HG03432 (cell line): ENCODE data around the gene NCCRP1.
"Not testable (repeated sequence)": the region's sequence is repeated elsewhere in the genome, so short reads cannot be mapped to it uniquely, and the experiment has no call there.

Experiments
- ATAC-seq: cut with Tn5 transposase; IDR thresholded peaks from one replicate; pipeline ENCODE4 v1.9.1; 2021; ENCODE audit warnings: mild to moderate bottlenecking, moderate library complexity; ENCODE audit not compliant: unreplicated experiment

NCCRP1 gene

DNA sequence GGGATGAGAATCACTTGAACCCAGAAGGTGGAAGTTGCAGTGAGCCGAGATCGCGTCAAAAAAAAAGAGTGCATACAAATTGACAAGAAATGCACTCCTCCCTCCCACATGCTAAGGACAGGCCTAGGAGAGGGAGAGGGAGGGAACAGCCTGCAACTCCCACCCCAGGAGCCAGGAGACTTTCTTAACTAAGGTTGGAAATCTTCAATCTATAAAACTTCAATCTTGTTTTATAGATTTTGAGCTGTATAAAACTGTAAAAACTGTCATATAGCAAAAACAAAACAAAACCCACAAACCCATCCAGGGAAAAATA lies 8.6 kb downstream of the NCCRP1 start:
- no peak for ATAC-seq

- ATAC-seq = no peak
These were observed 9.4 kb downstream of the NCCRP1 start for GRCh38 chr19:39206122-39206521.

GRCh38 chr19:39207293-39207836 lies 10.6 kb downstream of the NCCRP1 start:
- ATAC-seq = no peak

DNA sequence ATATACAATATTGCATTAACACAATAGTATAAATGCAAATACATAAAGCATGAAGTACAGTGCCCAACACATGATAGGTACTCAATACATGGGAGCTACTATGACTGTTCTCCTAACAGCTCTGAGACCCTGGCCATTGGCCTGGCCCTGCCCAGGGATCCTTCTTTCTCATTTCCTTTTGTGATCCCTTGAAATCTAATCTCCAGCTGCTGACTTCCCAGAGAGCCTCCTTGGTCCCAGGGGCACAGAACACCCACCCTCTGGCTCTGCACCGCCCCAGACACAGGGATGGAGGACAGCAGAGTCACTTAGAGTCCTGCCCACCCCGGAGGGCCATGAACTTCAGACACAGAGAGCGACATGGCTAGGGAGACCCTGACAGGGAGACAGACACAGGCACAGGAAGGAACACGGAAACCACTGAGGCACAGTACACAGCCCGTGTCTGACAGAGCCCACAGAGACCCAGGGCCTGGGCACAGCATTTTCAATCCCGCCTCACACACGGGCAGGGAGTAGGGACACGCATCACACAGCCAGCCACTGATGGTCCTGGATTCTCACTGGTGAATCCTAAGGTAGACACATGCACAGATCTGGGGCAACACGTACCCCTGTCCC lies 11.5 kb downstream of the NCCRP1 start:
- ATAC-seq = no peak

DNA sequence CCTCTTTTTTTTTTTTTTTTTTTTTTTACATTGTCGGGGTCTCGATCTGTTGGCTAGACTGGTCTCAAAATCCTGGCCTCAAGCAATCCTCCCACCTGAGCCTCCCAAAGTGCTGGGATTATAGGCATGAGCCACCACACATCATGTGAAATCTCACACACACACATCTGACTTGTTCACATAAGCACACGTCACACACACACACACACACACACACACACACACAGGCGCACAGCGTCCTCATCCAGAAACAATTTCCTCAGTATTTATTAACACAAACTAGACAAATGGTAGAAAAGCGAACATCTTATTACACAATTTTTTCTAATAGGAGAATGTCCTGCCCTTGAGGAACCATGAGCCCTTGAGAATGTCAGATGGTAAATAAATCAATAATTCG lies 12.4 kb downstream of the NCCRP1 start:
- ATAC-seq = no peak

GRCh38 chr19:39211731-39212374 lies 15.1 kb downstream of the NCCRP1 start:
- ATAC-seq = no peak

- ATAC-seq = no peak
These were observed 15.6 kb downstream of the NCCRP1 start for GRCh38 chr19:39212375-39212742.

- not testable (repeated sequence) for ATAC-seq
These were observed 18.6 kb downstream of the NCCRP1 start for GRCh38 chr19:39215323-39215722.

DNA sequence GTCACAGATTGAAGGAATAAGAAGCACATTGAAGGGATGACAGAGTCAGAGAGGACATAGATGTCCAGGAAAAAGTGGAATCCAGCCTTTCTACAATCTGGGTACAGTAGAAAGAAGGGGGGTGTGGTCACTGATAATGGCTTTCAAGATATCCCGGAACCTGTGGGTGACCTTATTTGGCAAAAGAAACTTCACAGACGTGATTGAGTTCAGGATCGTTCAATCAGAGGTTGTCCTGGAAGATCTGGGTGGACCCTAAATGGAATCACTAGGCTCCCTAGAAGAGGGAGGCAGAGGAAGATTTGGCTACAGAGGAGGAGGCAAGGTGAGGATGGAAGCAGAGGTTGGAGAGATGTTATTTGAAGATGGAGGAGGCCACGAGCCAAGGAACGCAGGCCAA lies 20.3 kb downstream of the NCCRP1 start:
- ATAC-seq = no peak

DNA sequence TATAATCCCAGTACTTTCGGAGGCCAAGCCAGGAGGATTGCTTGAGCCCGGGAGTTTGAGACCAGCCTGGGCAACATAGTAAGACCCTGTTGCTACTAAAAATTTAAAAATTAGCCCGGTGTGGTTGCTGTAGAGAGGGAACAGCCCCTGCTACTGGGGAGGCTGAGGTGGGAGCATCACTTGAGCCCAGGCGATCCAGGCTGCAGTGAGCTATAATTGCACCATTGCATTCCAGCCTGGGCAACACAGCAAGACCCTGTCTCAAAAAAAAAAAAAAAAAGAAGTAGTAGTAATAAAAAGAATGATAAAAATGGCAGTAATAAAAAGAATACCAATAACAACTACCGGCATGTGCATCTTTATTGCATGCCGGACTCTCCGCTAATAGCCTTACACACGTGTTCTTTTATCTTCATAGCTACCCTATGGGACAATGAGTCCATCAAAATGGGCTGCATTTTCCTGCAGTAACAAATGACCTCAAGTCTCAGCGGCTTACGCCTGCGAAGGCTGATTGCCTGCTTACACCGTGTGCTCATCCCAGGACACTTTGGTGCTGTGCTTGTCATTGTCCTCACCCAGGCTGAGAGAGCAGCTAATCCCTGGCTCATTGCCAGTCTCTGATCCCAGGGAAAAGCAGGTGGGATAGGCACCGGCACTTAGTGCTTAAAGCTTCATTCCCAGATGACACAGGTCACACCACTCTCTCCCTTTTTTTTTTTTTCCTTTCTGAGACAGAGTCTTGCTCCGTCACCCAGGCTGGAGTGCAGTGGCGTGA lies 21.7 kb downstream of the NCCRP1 start:
- no peak for ATAC-seq

DNA sequence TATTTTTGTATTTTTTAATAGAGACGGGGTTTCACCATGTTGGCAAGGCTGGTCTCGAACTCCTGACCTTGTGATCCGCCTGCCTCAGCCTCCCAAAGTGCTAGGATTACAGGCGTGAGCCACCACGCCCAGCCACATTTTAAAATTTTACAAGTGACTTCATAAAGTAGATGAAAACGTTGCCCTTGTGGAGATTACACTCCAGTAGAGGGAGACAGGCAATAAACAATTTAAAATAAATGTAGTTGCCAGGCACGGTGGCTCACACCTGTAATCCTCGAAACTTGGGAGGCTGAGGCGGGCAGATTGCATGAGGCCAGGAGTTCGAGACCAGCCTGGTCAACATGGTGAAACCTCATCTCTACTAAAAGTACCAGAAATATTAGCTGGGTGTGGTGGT lies 22.3 kb downstream of the NCCRP1 start:
- ATAC-seq = not testable (repeated sequence)

DNA sequence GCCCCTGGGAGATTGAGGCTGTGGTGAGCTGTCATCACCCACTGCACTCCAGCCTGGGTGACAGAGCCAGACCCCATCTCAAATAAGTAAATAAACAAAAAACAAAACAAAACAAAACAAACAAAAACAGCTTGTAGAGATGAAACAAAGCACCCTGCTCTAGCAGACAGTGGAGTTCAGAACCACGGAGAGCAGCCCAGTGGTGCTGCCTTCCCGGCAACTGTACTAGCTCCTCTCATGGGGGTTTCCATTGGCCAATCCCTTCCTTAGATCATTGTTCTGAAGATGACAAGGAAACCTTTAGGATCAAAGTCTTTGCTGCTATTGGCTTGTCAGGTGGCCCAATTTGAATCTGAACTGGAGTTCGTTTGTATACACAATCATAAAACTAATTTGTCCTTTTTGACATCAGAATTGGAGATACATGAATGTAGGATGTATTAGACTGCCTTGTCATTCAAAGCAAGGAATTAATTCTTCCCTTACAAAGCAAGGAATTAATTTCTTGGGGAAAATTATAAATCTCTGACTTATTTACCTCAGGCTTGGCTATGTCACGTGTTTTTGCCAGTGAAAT lies 27.0 kb downstream of the NCCRP1 start:
- no peak for ATAC-seq

GRCh38 chr19:39224910-39225309 lies 28.1 kb downstream of the NCCRP1 start:
- no peak for ATAC-seq

GRCh38 chr19:39230096-39230764 lies 33.5 kb downstream of the NCCRP1 start:
- ATAC-seq = no peak

GRCh38 chr19:39232708-39233107 lies 35.9 kb downstream of the NCCRP1 start:
- ATAC-seq = no peak

DNA sequence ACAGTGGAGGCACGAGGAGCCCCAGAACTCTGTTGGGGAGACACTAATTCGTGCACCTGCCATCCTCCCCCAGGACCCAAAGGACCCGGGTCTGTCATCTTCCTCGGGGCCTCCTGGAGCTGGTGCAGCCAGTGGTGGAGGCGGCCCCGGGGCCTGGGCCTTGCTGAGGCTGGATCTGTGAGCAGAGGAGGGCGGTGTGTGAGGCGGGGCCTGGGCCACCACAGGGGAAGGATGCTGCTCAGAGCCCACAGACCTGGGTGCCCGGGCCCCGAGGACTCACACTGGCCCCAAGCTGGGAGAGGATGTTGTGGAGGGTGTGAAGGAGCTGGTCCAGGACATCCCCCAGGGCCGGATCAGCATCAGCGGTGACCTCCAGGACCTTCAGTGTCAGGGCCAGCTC lies 39.8 kb downstream of the NCCRP1 start:
- ATAC-seq = no peak

DNA sequence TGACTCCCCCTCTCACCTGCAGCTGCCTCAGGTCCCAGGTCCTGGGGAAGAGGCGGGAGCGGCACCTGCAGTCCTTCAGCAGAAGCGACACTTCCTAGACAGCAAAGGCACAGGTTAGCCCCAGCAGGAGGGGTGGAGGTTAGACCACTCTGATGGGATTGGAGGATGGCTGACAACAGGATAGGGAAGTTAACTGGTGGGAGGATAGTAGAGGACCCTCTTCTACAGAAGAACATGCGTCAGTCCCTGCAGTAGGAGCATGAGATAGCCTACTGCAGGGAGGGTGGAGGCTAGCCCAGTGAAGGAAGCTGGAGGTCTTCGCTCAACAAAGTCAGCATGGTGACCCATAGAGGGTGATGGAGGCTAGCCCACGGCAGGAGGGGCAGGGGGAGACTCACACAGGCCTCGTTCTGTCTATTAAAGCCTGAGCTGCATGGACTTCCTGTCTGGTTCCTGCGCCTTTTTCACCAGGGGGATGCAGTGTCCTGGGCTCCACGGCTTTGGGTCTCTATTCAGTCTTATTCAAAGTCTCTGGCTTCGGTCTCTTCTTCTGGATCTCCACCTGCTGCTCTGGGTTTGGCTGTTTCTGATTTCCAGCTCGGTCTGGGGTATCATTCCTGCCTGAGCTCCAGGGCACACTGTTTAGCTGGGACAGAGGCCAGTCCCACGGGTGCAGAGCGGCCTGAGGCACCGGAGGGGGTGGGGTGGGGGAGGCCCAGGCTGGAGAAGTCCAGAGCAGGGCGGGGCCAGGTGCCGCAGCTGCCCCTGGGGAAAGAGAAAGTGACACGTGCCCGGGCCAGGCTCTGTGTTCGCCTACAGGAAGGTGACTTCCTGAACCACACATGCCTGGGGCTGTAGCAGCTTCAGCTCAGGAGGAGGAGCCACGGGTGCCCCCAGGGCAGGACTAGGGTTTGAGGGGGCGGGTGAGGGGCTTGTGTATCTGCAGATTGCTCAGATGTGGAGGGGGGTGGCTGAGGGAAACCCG lies 40.7 kb downstream of the NCCRP1 start:
- ATAC-seq = peak; percentile 75

GRCh38 chr19:39238209-39238608 lies 41.4 kb downstream of the NCCRP1 start:
- ATAC-seq = no peak

GRCh38 chr19:39238944-39239343 lies 42.2 kb downstream of the NCCRP1 start:
- no peak for ATAC-seq

DNA sequence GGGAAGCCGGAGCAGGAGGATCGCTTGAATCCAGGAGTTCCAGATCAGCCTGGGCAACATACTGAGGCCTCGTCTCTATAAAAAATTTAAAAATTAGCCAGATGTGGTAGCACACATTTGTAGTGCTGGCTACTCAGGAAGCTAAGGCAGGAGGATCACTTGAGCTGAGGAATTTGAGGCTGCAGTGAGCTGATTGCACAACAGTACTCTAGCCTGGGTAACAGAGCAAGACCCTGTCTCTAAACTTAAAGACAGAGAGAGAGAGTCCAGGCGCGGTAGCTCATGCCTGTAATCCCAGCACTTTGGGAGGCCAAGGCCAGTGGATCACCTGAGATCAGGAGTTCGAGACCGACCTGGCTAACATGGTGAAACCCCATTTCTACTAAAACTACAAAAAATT lies 43.7 kb downstream of the NCCRP1 start:
- ATAC-seq = no peak
